Esophagus squamous epithelium (tissue), 5 donors: ENCODE results near the gene UBE2K. TPM values are rescaled to one million over a fixed set of nuclear protein-coding genes. Genes with fewer than 3 reads are reported as not detected.
"Not testable (repeated sequence)": the region's sequence is repeated elsewhere in the genome, so short reads cannot be mapped to it uniquely, and the experiment has no call there.

Experiments
- DNase-seq: peaks from one replicate; lab custom pipeline; 2025; lab: John Stamatoyannopoulos, UW
- H3K27ac ChIP-seq, 4 donors: fragments of 200-600 bp; sonication (generic); one replicate each; pipeline ENCODE4 v1.5.1; 2016 to 2019; ENCODE audit warnings: mild to moderate bottlenecking in 1 of 4
- H3K27me3 ChIP-seq, 4 donors: fragments of 200-600 bp; sonication (generic); 1 replicate in 3 of 4; 2 replicates in 1 of 4; pipeline versions ENCODE4 v1.5.1 to v1.6.0; 2017 to 2021; ENCODE audit warnings: antibody characterized with exemption in 1 of 4
- H3K36me3 ChIP-seq, 3 donors: fragments of 200-600 bp; sonication (generic); one replicate each; pipeline ENCODE4 v1.5.1; 2016 to 2019
- H3K4me1 ChIP-seq, 3 donors: fragments of 200-600 bp; sonication (generic); one replicate each; pipeline ENCODE4 v1.5.1; 2017 to 2019
- H3K4me3 ChIP-seq, 4 donors: fragments of 200-600 bp; sonication (generic); 1 replicate in 3 of 4; 2 replicates in 1 of 4; pipeline ENCODE4 v1.5.1; 2016 to 2019; ENCODE audit warnings: mild to moderate bottlenecking in 2 of 4, moderate library complexity in 1 of 4
- H3K9me3 ChIP-seq, 3 donors: fragments of 200-600 bp; sonication (generic); one replicate each; pipeline ENCODE4 v1.5.1; 2016 to 2019
- CTCF ChIP-seq, 6 experiments: fragments of 450-650 bp in 4 of 6; fragments of 200-600 bp in 2 of 6; sonication (generic) in 2 of 6; IDR thresholded peaks; one replicate each; pipeline ENCODE4 v1.5.1; 2016 to 2019; ENCODE audit warnings: antibody characterized with exemption in 6 of 6, mild to moderate bottlenecking in 4 of 6, moderate library complexity in 4 of 6
- POLR2A ChIP-seq, 4 donors: fragments of 450-650 bp; IDR thresholded peaks; one replicate each; pipeline ENCODE4 v1.6.1; 2017; ENCODE audit warnings: antibody characterized with exemption in 4 of 4, mild to moderate bottlenecking in 4 of 4, moderate library complexity in 3 of 4
- WGBS, 2 donors: methylation state at CpG; one replicate each; pipeline ENCODE4 v1.1.5; 2018; 5-methylcytosine and 5-hydroxymethylcytosine counted together
- intact Hi-C: fragments of 100-400 bp; cut with DNase I; formaldehyde crosslinking; loops from one replicate; pipeline ENCODE4 v1.15.0; 2022
- total RNA-seq, 4 donors: library from RNA; depleted of rRNA; stranded (reverse); fragments of >200 nt; gene quantifications; one replicate each; pipeline ENCODE4 v1.1.0, GENCODE V29; 2016
- donor health status: DM: yes; HTN: yes; CAD: no.

UBE2K gene
- total RNA-seq, 4 donors from 2014 or later: 28.1 to 37.6 (median 35.3) TPM

GRCh38 chr4:39655211-39655610, 42.7 kb upstream of the UBE2K start:
- peak overlapping the region; percentile 46 to 77 (median 68) for H3K27ac ChIP-seq
- DNase-seq: no peak
- H3K27me3 ChIP-seq: no peaks in the 10 kb centered on the region
- TF ChIP-seq POLR2A (IDR thresholded peaks at IDR 0.05) (no peak), CTCF (IDR thresholded peaks at IDR 0.05) (no peak)
- intact Hi-C loops: no loop called here
- peaks cover 5 to 34% (median 12%) of the 10 kb centered on the region in 3 donors for H3K4me1 ChIP-seq
- no peak overlapping the region for H3K4me3 ChIP-seq
- no peaks in the 10 kb centered on the region for H3K36me3 ChIP-seq
- H3K9me3 ChIP-seq: no peaks in the 10 kb centered on the region

GRCh38 chr4:39655876-39656275, 42.1 kb upstream of the UBE2K start:
- no peak for DNase-seq
- no peaks in the 10 kb centered on the region for H3K36me3 ChIP-seq
- peak overlapping the region; percentile 46 to 77 (median 68) for H3K27ac ChIP-seq
- no peaks in the 10 kb centered on the region for H3K9me3 ChIP-seq
- H3K4me3 ChIP-seq: no peak overlapping the region
- no peaks in the 10 kb centered on the region for H3K27me3 ChIP-seq
- no peak for TF ChIP-seq CTCF (IDR thresholded peaks at IDR 0.05)
- 46 to 47% methylated on average over 3 of the region's 3 CpGs for WGBS, 2 donors
- intact Hi-C loops: no loop called here
- peaks cover 5 to 34% (median 12%) of the 10 kb centered on the region in 3 donors for H3K4me1 ChIP-seq

- WGBS, 2 donors: 43 to 49% methylated on average over 5 of the region's 5 CpGs
- peaks cover 5 to 34% (median 12%) of the 10 kb centered on the region in 3 donors for H3K4me1 ChIP-seq
- intact Hi-C loops, H3K36me3 ChIP-seq, DNase-seq, H3K27me3 ChIP-seq, H3K9me3 ChIP-seq: not testable (repeated sequence)
- H3K27ac ChIP-seq: peak overlapping the region; percentile 46 to 77 (median 68)
- H3K4me3 ChIP-seq: peak overlapping the region in 1 of 4 donors; percentile 14
Measured at GRCh38 chr4:39656638-39657037, 41.3 kb upstream of the UBE2K start.

- no peaks in the 10 kb centered on the region for H3K9me3 ChIP-seq
- intact Hi-C loops: no loop called here
- WGBS, 2 donors: 46 to 47% methylated on average over 5 to 6 of the region's 6 CpGs
Measured at GRCh38 chr4:39657465-39657864, 40.5 kb upstream of the UBE2K start.

GRCh38 chr4:39658756-39659155, 39.2 kb upstream of the UBE2K start:
- 83% methylated on average over 3 of the region's 3 CpGs; no CpG with 5 or more reads in 1 of the 2 donors for WGBS, 2 donors
- Histone ChIP-seq H3K4me3 (no peak overlapping the region), H3K36me3 (no peaks in the 10 kb centered on the region), H3K27me3 (no peaks in the 10 kb centered on the region), H3K9me3 (no peaks in the 10 kb centered on the region), H3K27ac (no peak overlapping the region), H3K4me1 (peaks cover 5 to 34% (median 12%) of the 10 kb centered on the region in 3 donors)
- TF ChIP-seq CTCF (IDR thresholded peaks at IDR 0.05): no peak
- TF ChIP-seq POLR2A (IDR thresholded peaks at IDR 0.05): no peak
- no peak for DNase-seq
- intact Hi-C loops: no loop called here

More at GRCh38 chr4:39657465-39657864, 40.5 kb upstream of the UBE2K start:
- Histone ChIP-seq H3K27ac (peak overlapping the region; percentile 46 to 77 (median 68)), H3K27me3 (no peaks in the 10 kb centered on the region), H3K36me3 (no peaks in the 10 kb centered on the region), H3K4me3 (peak overlapping the region in 1 of 4 donors; percentile 14), H3K4me1 (peaks cover 5 to 34% (median 12%) of the 10 kb centered on the region in 3 donors)
- DNase-seq: no peak
- TF ChIP-seq CTCF (IDR thresholded peaks at IDR 0.05) (no peak), POLR2A (IDR thresholded peaks at IDR 0.05) (no peak)

GRCh38 chr4:39660045-39660444, 37.9 kb upstream of the UBE2K start:
- Histone ChIP-seq H3K4me3 (no peak overlapping the region), H3K27ac (no peak overlapping the region), H3K4me1 (peaks cover 5 to 28% (median 12%) of the 10 kb centered on the region in 3 donors), H3K36me3 (no peaks in the 10 kb centered on the region), H3K27me3 (no peaks in the 10 kb centered on the region), H3K9me3 (no peaks in the 10 kb centered on the region)
- intact Hi-C loops: no loop called here
- no peak for DNase-seq
- 72 to 75% methylated on average over 6 of the region's 6 CpGs for WGBS, 2 donors
- no peak for TF ChIP-seq CTCF (IDR thresholded peaks at IDR 0.05)
- no peak for TF ChIP-seq POLR2A (IDR thresholded peaks at IDR 0.05)
